Neural cell (in vitro differentiated cells): ENCODE measurements around the gene TLR9. TPM values are rescaled to one million over a fixed set of nuclear protein-coding genes. Genes with fewer than 3 reads are reported as not detected.

Source experiments
- H2AFZ ChIP-seq: fragments of 200-600, 300-800 bp; sonication (generic), shearing (Covaris generic); 2 replicates; pipeline ENCODE4 v1.6.0; 2014; ENCODE audit warnings: low read depth, mild to moderate bottlenecking, antibody characterized with exemption, low read length, moderate library complexity
- H3F3A ChIP-seq: fragments of 200-600 bp; shearing (Covaris generic); 2 replicates; pipeline ENCODE4 v1.6.1; 2016; ENCODE audit warnings: mild to moderate bottlenecking, moderate library complexity, mixed read lengths, antibody characterized with exemption, low read length; ENCODE audit not compliant: insufficient read depth, poor library complexity, severe bottlenecking
- H3K27ac ChIP-seq: fragments of 200-600, 300-800 bp; sonication (generic), shearing (Covaris generic); 2 replicates; pipeline ENCODE4 v1.5.1; 2014; ENCODE audit warnings: mild to moderate bottlenecking, low read length, moderate library complexity
- H3K27me3 ChIP-seq: fragments of 300-800, 200-600 bp; sonication (generic), shearing (Covaris generic); 2 replicates; pipeline ENCODE4 v1.6.0; 2014; ENCODE audit warnings: mild to moderate bottlenecking, low read depth, low read length, moderate library complexity; ENCODE audit not compliant: insufficient read depth
- H3K36me3 ChIP-seq: fragments of 300-800, 200-600 bp; sonication (generic), shearing (Covaris generic); 2 replicates; pipeline ENCODE4 v1.5.1; 2014; ENCODE audit warnings: mild to moderate bottlenecking, antibody characterized with exemption, low read length, moderate library complexity; ENCODE audit not compliant: insufficient read depth
- H3K4me2 ChIP-seq: fragments of 300-800, 200-600 bp; sonication (generic), shearing (Covaris generic); 2 replicates; pipeline ENCODE4 v1.6.0; 2014; ENCODE audit warnings: mild to moderate bottlenecking, low read length
- H3K4me3 ChIP-seq: fragments of 300-800, 200-600 bp; sonication (generic), shearing (Covaris generic); 2 replicates; pipeline ENCODE4 v1.5.1; 2014; ENCODE audit warnings: mild to moderate bottlenecking, low read length, moderate library complexity
- H3K79me2 ChIP-seq: fragments of 200-600 bp; shearing (Covaris generic); replicated peaks from 2 replicates; pipeline ENCODE4 v1.6.0; 2014; ENCODE audit warnings: mild to moderate bottlenecking, low read length, moderate library complexity; ENCODE audit not compliant: insufficient read depth
- H3K9ac ChIP-seq: fragments of 300-800, 200-600 bp; sonication (generic), shearing (Covaris generic); 2 replicates; pipeline ENCODE4 v1.6.1; 2016; ENCODE audit warnings: mild to moderate bottlenecking, low read length, mixed read lengths
- H3K9me2 ChIP-seq: fragments of 200-600 bp; shearing (Covaris generic); 2 replicates; pipeline ENCODE4 v1.6.1; 2016; ENCODE audit warnings: mild to moderate bottlenecking, low read length, mixed read lengths; ENCODE audit not compliant: insufficient read depth
- H3K9me3 ChIP-seq: fragments of 200-600, 300-800 bp; sonication (generic), shearing (Covaris generic); 2 replicates; pipeline ENCODE4 v1.6.1; 2016; ENCODE audit warnings: mild to moderate bottlenecking, mixed run types, low read length, moderate library complexity, mixed read lengths
- H4K20me1 ChIP-seq: fragments of 200-600 bp; shearing (Covaris generic); 2 replicates; pipeline ENCODE4 v1.6.1; 2016; ENCODE audit warnings: mild to moderate bottlenecking, mixed run types; ENCODE audit not compliant: insufficient read depth
- EP300 ChIP-seq: fragments of 450-650 bp; conservative IDR thresholded peaks from 2 replicates; pipeline ENCODE4 v1.6.1; 2014; ENCODE audit warnings: antibody characterized with exemption, mild to moderate bottlenecking, moderate library complexity; ENCODE audit not compliant: poor library complexity, severe bottlenecking
- EZH2 ChIP-seq: fragments of 200-600, 300-800 bp; shearing (Covaris generic), sonication (generic); IDR thresholded peaks from 2 replicates; pipeline ENCODE4 v1.6.1; 2014; ENCODE audit warnings: antibody characterized with exemption, low read length, borderline replicate concordance, mild to moderate bottlenecking; ENCODE audit not compliant: insufficient read depth, poor library complexity, severe bottlenecking
- MXI1 ChIP-seq: fragments of 450-650 bp; conservative IDR thresholded peaks from 2 replicates; pipeline ENCODE4 v1.6.1; 2014; ENCODE audit warnings: antibody characterized with exemption, mild to moderate bottlenecking; ENCODE audit not compliant: poor library complexity, severe bottlenecking
- POLR2AphosphoS5 ChIP-seq: IDR thresholded peaks from 2 replicates; pipeline ENCODE4 v1.6.1; 2012
- RAD21 ChIP-seq: fragments of 450-650 bp; conservative IDR thresholded peaks from 2 replicates; pipeline ENCODE4 v1.6.1; 2014; ENCODE audit warnings: antibody characterized with exemption, mild to moderate bottlenecking, moderate library complexity
- SMC3 ChIP-seq: fragments of 450-650 bp; conservative IDR thresholded peaks from 2 replicates; pipeline ENCODE4 v1.6.1; 2014; ENCODE audit warnings: antibody characterized with exemption, mild to moderate bottlenecking, moderate library complexity; ENCODE audit not compliant: poor library complexity
- TAF1 ChIP-seq: IDR thresholded peaks from 2 replicates; pipeline ENCODE4 v1.6.1; 2012; ENCODE audit warnings: low read depth
- polyA plus RNA-seq: library from polyadenylated mRNA; depleted of rRNA; stranded (reverse); fragments of >200 nt; gene quantifications from 2 replicates; pipeline ENCODE4 v1.2.3, GENCODE V29; 2014
- TF ChIP-seq, protein P1 (sequence below): IDR thresholded peaks from 2 replicates; pipeline ENCODE4 v1.6.1; 2012; ENCODE audit warnings: borderline replicate concordance
- TF ChIP-seq, protein P2 (sequence below): fragments of 450-650 bp; IDR thresholded peaks from 2 replicates; pipeline ENCODE4 v1.5.1; 2014; ENCODE audit warnings: antibody characterized with exemption, mild to moderate bottlenecking, moderate library complexity; ENCODE audit not compliant: poor library complexity, severe bottlenecking

Gene TLR9
- polyA plus RNA-seq, 1 donor from 2014 or later, result not detected

DNA sequence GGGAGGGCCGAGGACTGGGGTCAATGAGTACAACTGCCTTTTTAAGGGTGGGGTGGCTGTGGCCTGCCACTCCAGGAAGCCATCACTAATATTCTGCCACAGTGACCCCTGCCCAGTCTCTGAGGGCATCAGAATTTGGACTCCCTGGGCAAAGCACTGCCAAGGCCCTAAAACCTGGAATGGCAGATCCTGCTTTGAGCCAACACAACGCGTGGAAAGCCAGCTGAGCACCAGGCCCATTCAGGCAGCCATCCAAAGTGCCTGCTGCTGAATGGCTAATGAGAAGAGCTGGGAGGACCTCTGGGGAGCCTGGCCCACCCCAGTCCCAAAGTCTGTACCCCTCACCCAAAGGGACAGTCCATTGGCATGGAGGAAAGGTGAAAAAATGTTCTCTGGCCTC is 8.5 kb upstream of the TLR9 start:
- Histone ChIP-seq H3K36me3 (peaks cover 8% of the 10 kb centered on the region), H3K27me3 (no peaks in the 10 kb centered on the region), H3K27ac (no peak overlapping the region), H3K9ac (no peak overlapping the region), H3K79me2 (peaks cover 13% of the 10 kb centered on the region), H3K9me2 (no peaks in the 10 kb centered on the region), H2AFZ (no peak overlapping the region), H3K9me3 (no peaks in the 10 kb centered on the region), H4K20me1 (no peaks in the 10 kb centered on the region), H3K4me2 (no peak overlapping the region), H3F3A (no peaks in the 10 kb centered on the region), H3K4me3 (no peak overlapping the region)
- TF ChIP-seq MXI1, result no peak
- no peak for TF ChIP-seq RAD21
- TF ChIP-seq, protein P1, sequence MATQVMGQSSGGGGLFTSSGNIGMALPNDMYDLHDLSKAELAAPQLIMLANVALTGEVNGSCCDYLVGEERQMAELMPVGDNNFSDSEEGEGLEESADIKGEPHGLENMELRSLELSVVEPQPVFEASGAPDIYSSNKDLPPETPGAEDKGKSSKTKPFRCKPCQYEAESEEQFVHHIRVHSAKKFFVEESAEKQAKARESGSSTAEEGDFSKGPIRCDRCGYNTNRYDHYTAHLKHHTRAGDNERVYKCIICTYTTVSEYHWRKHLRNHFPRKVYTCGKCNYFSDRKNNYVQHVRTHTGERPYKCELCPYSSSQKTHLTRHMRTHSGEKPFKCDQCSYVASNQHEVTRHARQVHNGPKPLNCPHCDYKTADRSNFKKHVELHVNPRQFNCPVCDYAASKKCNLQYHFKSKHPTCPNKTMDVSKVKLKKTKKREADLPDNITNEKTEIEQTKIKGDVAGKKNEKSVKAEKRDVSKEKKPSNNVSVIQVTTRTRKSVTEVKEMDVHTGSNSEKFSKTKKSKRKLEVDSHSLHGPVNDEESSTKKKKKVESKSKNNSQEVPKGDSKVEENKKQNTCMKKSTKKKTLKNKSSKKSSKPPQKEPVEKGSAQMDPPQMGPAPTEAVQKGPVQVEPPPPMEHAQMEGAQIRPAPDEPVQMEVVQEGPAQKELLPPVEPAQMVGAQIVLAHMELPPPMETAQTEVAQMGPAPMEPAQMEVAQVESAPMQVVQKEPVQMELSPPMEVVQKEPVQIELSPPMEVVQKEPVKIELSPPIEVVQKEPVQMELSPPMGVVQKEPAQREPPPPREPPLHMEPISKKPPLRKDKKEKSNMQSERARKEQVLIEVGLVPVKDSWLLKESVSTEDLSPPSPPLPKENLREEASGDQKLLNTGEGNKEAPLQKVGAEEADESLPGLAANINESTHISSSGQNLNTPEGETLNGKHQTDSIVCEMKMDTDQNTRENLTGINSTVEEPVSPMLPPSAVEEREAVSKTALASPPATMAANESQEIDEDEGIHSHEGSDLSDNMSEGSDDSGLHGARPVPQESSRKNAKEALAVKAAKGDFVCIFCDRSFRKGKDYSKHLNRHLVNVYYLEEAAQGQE, result no peak
- TF ChIP-seq, protein P2, sequence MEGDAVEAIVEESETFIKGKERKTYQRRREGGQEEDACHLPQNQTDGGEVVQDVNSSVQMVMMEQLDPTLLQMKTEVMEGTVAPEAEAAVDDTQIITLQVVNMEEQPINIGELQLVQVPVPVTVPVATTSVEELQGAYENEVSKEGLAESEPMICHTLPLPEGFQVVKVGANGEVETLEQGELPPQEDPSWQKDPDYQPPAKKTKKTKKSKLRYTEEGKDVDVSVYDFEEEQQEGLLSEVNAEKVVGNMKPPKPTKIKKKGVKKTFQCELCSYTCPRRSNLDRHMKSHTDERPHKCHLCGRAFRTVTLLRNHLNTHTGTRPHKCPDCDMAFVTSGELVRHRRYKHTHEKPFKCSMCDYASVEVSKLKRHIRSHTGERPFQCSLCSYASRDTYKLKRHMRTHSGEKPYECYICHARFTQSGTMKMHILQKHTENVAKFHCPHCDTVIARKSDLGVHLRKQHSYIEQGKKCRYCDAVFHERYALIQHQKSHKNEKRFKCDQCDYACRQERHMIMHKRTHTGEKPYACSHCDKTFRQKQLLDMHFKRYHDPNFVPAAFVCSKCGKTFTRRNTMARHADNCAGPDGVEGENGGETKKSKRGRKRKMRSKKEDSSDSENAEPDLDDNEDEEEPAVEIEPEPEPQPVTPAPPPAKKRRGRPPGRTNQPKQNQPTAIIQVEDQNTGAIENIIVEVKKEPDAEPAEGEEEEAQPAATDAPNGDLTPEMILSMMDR, result no peak
- TF ChIP-seq TAF1, result no peak
- no peak for TF ChIP-seq SMC3

DNA sequence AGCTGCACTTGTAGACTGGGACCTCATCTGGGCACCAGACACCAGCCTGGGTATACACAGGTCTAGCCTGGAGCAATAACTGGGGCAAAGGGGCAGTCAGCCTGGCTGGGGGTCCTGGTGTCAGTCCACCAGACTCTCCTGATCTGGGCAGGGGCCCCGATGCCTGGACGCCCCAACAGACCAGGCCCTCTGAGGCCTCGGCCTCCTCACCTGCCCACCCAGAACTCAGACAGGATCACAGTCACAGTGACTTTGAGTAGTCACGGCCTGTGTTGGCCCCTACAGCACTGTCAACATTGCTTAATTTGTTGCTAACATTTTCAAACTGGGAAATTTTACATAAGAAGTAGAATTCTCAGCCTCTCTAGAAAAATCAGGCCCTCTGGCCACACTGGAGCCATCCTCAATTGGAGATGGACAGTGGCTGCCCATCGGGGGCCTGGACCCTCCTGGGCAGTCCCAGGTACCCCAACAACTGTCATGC is 7.7 kb upstream of the TLR9 start:
- Histone ChIP-seq H3K9me2 (no peaks in the 10 kb centered on the region), H3F3A (no peaks in the 10 kb centered on the region), H3K36me3 (peaks cover 8% of the 10 kb centered on the region), H3K27me3 (no peaks in the 10 kb centered on the region), H3K79me2 (peaks cover 9% of the 10 kb centered on the region), H3K4me3 (no peak overlapping the region), H3K9me3 (no peaks in the 10 kb centered on the region), H4K20me1 (no peaks in the 10 kb centered on the region), H3K27ac (no peak overlapping the region), H3K9ac (no peak overlapping the region), H2AFZ (no peak overlapping the region), H3K4me2 (no peak overlapping the region)
- TF ChIP-seq MXI1, result no peak
- TF ChIP-seq, protein P2, result no peak
- TF ChIP-seq RAD21, result no peak
- TF ChIP-seq EZH2, result no peak
- no peak for TF ChIP-seq POLR2AphosphoS5
- no peak for TF ChIP-seq EP300
